ENCODE measurements around the gene DLX3. TPM values are rescaled to one million over a fixed set of nuclear protein-coding genes. Genes with fewer than 3 reads are reported as not detected.

DLX3 gene
- total RNA-seq, 1 donor from 2014 or later, result not detected

DNA sequence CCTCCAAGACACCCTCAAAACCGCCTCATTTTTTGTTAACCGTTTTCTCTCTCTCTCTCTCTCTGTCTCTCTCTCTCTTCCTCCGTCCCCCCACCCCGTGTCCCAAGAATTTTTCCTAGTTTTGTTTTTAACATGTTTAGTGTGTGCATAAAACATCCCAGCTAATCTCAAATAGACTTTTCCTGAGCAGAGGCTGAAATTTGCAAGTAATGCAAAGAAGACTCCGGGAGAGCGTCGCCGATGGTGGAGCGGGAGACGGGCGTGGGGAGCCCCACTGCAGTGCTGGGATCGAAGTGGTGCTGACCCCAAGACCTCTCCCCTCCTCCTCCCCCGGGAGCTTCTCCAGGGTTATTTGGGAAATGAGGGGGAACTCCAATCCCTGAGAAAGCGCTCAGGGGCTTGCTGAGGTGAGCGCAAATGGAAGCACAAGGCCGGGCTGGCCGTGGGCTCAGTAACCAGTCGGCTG, 30.7 kb downstream of the DLX3 start:
- FAIRE-seq, result no peak
- DNase-seq (ENCODE audit: low spot score in 2 of 2), result no peak

DNA sequence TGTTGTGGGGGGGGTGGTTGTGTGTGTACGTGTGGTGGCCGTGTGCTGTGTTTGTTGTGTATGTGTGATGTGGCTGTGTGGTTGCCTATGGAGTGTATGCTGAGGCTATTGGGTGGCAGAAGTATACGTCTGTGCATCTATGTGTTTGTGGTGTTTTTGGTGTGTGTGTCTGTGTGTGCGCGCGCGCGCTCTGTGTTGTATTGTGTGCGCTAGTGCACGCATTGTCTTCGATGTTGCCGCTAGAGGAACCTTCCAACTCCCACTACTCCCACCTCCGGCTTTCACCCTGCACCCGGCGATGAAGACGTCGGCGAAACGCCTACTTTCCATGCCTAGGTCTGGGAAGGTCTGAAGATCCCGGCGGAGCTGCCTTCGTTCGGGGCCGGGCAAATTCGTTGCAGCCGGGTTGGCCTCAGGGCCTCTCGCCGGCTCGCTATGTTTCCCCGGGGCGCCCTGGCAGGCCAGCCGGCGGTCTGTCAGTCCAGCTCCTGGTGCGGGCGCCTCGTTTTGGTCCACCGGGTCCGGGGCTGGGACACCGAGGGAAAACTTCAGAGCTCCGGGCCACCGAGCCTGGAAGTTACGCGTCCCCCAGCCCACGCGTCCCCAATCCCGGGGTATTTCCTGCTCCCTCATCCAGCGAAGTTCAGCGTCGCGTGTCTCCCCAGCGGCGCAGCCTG, 31.3 kb downstream of the DLX3 start:
- DNase-seq (ENCODE audit: low spot score in 2 of 2), result no peak

DNA sequence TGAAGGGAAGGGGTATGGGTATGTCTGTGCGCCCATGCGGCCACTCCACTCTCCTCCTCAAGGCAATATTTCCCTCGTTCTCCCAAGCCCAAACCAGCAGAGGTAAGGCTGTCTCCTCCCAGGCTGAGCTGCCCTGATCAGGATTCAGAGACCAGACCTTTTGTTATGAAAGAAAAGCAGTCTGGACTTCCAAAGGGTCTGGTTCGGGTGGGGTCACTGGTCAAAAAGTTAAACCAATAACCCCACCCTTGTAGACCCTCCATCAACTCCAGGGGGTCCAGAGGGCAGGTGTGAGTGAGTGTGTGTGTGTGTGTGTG, 31.8 kb downstream of the DLX3 start:
- FAIRE-seq (no peak), DNase-seq (ENCODE audit: low spot score in 2 of 2) (no peak)

More for the DNA sequence above, 31.3 kb downstream of the DLX3 start:
- no peak for FAIRE-seq

DNA sequence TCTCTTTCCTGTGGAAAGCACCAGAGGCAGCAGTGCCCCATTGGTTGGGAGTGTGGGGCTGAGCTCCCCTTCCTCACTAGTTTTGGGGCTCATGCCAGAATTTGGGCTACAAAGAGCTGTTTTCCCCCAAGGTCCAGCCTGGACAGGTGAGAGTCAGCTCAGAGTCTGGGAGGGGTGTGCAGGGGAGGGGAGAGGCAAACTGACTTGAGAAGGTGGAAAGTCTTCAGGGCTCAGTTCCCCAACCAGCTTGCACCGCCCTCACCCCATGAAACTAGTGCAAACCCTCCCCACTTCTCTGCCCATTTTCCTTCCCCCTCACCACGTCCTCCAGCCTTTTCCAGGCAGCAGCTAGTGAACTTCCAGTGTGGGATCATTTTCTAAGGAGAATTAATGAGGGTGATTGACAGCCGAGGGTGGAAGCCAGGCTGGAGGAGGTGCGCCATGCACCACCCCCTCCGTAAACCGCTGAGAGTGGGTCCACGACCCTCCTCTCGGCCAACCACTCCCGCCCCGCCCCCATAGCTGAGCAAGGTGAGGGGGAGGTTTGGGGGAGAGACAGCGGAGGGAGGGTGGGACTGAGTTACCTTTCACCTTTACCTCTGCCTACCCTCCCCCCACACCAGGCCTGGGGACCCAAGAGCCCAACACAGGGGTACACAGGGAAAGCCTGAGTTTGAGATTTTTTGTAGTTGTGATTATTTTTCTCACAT, 32.3 kb downstream of the DLX3 start:
- FAIRE-seq, result no peak
- DNase-seq (ENCODE audit: low spot score in 2 of 2), result no peak

DNA sequence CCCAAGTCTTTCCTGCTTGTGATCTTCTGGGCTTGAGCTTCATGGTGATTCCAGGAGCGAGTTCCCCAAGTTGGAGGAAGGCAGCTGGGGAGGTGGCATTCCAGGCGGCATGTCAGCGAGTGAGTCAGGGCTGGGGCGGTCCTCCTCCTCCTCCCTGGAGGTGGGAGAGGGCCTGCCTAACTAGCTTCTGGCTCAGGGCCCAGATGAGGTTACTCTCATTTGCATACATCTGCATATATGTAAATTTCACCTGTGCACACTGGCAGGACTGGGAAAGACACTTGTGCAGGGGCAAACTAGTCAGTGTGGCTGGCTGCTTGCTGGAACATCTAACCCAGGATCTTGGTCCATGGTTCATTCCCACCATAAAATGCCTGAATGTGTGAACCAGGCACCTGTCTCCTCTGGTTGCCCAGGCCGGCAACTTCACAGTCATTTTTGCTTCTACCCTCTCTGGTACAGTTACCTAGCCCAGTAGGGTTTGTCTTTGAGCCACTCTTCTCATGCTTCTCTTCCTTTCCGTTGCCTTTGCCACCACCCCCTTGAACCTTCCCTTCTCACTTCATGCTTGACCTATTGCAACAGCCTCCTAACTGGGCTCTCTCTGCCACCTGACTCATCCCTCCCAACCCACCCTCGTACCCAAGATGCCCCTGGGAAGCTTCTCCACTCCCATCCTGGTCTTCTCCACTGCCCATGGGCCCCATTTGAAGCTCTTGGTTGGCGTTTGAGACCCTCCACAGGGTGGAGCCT, 35.7 kb downstream of the DLX3 start:
- FAIRE-seq, result no peak
- no peak for DNase-seq (ENCODE audit: low spot score in 2 of 2)

DNA sequence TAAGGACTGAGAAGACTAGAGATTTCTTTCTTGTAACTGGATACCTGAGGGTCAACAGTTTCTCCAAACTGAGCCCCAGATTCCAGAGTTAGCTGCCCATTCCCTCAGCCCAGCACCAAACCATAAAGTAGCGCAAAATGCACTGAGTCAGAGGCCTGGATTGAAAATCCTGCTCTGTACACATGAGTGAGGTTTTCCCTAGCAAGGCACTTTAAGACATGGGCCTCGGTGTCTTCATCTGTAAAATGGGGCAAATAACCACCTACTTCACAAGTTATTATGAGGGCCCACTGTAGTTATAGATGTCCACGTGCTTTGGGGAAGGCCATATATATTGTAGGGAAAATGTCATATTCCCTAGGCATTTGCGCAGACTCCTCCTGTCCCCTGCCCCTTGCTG, 36.3 kb downstream of the DLX3 start:
- DNase-seq (ENCODE audit: low spot score in 2 of 2) (no peak), FAIRE-seq (no peak)

DNA sequence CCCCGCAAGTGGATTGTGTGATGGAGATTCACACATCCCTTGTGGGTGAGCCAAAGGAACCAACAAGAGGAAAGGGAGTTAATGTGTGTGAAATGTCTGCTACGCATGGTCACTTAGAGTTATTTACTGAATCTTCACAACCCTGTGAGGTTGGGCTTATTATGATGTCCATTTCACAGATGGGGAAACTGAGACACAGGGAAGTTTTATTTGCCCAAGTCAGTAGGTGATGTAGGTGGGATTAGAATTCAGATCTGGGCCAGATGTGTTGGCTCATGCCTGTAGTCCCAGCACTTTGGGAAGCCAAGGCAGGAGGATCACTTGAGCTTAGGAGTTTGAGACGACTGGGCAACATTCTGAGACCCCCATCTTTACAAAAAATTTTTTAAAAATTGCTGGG, 37.7 kb downstream of the DLX3 start:
- FAIRE-seq, result no peak

DNA sequence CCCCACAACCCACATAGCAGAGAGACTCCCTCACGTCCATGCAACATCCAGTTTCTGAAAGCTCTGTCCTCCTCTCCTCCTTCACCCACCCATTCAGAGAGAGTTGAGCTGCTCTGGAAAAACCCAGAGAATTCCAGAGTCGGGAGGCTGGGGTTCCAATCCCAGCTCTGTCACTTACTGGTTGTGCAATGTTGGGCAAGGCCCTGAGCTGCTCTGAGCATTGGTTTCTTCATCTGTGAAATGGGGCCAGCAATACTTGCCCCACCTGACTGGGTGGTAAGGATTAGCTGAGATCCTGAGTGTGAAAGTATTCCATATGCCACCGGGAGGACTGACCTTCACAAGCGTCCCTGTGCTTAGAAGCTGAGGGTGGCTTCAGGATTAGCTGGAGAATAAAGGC, 38.2 kb downstream of the DLX3 start:
- FAIRE-seq (no peak), DNase-seq (ENCODE audit: low spot score in 2 of 2) (no peak)

More for the DNA sequence above, 37.7 kb downstream of the DLX3 start:
- DNase-seq (ENCODE audit: low spot score in 2 of 2), result no peak

DNA sequence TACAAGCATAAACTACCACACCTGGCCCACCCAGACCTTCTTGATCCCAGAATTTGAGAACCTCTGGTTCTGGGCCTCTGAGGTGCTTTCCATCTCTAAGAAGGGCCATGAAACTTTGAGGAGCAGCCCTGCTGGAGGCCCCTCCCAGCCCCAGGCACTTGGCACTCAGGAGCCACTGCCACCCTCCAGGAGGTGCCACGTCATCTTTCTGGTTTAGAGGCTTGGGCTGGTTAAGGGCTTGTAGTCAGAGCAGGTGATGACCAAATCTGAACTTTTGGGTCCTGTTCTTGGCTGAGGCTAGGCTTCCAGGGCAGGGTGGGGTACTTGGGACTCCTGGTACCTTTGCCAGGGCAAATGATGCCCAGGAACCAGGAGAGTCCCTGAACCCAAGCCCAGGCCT, 39.9 kb downstream of the DLX3 start:
- no peak for FAIRE-seq
- no peak for DNase-seq (ENCODE audit: low spot score in 2 of 2)

DNA sequence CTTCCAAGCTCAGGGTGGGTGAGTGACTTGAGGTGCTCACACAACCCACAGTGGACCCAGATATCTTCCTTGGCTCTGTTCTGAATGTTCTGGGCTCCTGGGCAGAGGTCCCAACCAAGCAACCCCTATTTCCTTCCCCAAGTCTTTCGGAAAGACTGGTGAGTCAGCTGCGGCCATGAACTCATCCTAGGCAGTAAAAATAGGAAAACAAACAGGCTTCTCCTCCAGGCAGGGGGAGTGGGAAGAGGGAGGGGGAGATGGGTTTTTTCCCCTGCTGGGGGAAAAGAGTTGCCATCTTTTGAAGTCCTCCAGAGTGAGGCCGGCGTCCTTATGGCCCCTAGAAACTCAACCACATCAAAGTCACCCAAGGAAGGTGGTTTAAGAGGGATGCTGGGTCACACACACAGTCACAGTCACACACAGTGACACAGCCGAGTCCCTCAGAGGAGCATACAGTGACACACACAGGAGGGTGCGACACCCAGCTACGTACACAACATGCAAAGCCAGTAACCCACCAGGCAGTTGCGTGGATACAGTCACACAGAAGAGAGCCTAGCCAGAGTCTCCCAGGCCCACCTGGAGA, 42.0 kb downstream of the DLX3 start:
- DNase-seq (ENCODE audit: low spot score in 2 of 2), result no peak
- no peak for FAIRE-seq

DNA sequence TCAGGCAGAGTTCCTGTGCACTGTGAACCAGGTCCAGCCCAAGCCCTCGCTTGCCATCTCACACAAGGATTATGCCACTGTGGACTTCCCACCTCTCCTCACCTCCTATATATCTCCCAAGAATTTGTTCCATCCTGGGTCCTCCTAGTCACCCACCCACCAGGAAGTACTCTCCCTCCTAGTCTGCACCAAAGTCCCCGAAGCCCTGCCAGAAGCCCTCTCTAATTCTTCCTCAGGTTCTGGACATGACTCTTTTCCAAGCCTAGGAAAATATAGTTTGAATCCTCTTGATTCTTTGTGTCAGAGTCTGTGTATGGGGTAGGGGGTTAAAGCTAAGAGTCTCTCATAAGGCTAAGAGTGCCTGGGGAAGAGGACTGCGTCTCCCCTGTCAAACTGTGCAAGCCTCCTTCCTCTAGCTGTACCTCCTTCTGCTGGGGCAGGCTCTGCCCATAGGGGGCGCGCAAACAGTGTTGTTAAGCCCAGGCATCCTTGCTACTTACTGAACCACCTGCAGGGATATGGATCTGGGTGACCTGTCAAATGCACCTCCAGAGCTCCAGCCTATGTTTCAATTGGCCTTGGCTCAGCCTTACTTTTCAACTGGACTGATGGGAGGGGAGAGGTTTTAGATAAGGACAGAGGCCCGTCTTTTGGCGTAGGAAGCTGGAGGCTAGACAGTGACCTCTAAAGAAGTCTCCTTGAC, 42.7 kb downstream of the DLX3 start:
- no peak for FAIRE-seq

DNA sequence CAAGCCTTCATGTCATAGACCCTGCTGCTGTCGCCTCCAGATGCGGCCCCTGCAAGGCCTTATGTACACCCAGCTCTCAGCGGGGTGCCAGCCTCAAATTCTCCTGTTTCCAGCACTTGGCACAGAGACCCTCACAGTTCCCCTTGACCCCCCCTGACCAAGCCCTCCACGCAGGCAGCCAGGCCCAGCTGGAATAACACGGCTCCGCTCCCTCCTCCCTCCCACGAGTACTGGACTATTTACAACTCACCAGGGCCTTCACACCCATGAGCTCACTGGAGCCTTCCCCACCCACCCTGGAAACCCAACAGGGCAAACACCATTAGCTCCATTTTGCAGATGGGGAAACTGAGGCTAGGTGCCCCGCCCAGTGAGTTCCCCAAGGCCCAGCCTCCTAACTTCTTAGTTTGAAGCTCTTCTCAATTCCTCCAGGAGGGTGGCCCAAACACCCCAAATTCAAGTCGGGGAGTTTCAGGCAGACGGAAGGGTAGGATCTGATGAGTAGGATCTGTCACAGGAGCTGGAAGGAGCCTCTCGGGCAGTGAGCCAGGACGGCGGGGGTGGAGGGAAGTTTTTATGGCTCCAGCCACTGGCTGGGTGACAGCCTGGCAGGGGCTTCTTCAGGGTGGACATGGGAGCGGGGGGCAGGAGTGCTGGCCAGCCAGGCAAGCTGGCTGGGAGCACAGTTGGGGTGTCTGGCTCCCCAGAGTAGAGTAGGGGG, 43.5 kb downstream of the DLX3 start:
- FAIRE-seq (no peak), DNase-seq (ENCODE audit: low spot score in 2 of 2) (no peak)

More for the DNA sequence above, 42.7 kb downstream of the DLX3 start:
- peak in 1 of 2 donors; percentile 54 for DNase-seq (ENCODE audit: low spot score in 2 of 2)

DNA sequence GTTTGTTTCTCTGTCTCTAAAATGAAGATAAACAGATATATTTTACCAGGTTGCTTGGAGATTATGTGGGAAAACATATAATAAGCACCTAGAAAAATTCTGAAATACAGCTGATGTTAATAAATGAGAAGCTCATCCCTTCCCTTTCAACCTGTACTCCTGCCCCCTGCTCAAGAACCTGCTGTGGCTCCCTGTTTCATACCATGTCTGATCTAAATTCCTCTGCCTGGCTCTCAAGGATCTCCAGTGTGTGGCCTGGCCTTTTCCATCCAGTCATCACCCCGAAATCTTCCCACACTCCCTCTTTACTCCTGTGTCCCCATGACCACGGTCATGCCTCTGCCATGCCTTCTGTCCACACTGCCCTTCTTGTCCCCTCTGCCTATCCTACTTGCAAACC, 45.4 kb downstream of the DLX3 start:
- no peak for FAIRE-seq
- DNase-seq (ENCODE audit: low spot score in 2 of 2), result no peak

DNA sequence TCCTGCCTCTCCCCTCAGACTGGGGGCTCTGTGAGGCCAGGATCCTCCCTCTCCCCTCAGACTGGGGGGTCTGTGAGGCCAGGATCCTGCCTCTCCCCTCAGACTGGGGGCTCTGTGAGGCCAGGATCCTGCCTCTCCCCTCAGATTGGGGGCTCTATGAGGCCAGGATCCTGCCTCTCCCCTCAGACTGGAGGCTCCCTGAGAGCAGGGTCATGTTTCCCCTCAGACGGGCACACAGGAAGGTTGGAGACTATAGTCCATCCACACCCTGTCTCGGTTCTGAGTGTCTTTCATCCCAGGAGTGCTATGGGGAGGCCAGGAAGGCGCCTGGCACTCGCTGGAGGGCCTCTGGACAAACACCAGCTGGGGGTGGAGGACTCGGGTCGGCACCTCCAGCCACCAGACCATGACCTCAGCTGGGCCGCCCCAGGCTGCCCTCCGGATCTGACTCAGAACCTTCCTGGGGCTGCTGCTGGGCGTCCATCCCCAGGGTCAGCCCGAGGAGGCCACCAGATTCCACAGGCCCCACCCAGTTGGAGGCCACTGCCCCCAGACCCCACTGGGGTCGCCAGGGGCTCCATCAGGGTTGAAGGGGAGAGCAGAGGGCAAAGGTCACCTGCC, 48.0 kb downstream of the DLX3 start:
- no peak for FAIRE-seq
- no peak for DNase-seq (ENCODE audit: low spot score in 2 of 2)

DNA sequence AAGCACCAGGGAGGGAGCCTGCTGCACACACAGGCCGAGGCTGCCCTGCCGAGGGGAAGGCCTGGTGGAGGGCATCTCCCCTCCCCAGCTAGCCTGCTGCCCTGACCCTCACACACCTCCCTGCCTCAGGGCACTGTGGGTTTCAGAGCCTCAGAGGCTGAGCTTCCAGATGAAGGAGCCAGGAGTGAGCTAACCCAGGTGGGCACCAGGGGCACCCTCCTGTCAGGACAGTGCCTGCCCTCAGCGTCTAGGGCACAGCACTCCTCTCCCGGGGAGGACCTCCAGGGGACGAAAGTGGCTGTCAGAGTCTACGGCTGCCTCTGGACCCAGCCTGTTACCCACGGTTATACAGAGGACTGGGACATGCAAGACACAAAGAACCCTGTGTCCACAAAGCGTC, 48.8 kb downstream of the DLX3 start:
- DNase-seq (ENCODE audit: low spot score in 2 of 2) (no peak), FAIRE-seq (no peak)

DNA sequence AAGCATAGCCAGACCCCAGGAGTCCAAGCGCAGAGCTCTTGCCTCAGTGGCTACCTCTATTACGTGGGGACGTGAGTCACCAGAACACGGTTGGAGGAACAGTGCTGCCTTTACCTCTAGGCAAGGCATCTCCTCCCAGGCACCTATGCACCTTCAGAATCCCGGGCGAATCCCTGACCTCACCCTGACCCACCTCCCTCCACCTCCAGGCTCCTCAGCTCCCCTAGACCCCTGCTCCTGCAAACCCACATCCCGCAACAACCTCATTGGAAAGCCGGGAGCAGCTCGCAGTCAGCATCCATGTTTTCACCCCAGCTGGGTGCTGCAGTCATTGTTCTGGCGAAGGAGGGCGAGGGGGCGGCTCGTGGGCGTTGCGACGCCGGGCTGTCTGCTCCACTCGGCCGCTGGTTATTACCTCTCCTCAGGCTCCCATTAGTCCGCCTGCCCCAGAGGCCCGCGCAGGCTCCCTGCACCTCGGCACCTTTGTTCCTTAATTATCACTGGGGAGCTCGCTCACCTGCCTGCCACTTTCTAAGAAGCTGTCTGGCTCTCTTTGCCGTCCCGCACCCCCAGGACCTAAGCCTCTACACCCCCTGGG, 50.7 kb downstream of the DLX3 start:
- no peak for FAIRE-seq
- DNase-seq (ENCODE audit: low spot score in 2 of 2), result no peak

DNA sequence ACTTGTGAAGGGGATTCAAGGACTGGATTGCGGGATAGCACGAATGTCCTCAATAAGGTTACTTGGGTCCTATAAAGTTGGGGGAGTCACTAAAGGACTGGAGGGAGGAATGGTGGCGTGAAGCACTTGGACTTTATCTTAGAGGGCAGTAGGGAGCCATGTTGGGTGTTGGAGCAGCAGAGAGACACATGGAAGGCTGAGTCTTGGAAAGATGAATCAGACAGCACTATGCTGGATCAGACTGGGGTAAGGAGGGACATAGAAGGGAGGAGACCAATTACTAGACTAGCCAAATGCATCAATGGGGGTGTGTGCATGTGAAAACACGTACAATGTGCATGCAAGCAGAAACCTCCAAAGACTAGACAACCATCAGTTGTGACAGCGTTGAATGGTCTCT, 52.1 kb downstream of the DLX3 start:
- no peak for DNase-seq (ENCODE audit: low spot score in 2 of 2)
- FAIRE-seq, result no peak

DNA sequence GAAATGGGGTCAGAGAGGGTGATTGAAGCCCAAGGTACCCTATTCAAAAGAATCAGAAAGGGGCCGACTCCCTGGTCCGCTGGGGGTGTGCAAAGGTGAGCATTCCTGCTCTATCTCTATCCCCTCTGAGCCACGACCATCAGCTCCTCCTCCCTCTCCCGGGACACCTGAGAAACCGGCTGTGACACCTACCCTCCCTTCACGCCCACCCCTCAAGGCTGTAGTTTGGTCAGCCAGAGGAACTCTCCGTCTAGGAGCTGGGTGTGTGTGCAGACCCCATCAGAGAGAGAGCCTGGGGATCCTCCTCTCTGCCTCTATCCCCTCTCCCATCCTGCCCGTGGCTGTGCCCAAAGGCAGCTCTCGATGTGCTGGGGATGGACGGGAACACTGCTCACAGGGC, 53.6 kb downstream of the DLX3 start:
- FAIRE-seq, result no peak

More for the DNA sequence above, 53.6 kb downstream of the DLX3 start:
- DNase-seq (ENCODE audit: low spot score in 2 of 2), result no peak

Measured in frontal cortex (tissue), 4 donors.